ENCODE results near the gene NDE1. TPM values are rescaled to one million over a fixed set of nuclear protein-coding genes. Genes with fewer than 3 reads are reported as not detected.
A peak's percentile ranks its signal among the peaks of the same experiment; 100 is the strongest.

Gene NDE1
- total RNA-seq, 1 experiment from 2014 or later, result 60.7 TPM

DNA sequence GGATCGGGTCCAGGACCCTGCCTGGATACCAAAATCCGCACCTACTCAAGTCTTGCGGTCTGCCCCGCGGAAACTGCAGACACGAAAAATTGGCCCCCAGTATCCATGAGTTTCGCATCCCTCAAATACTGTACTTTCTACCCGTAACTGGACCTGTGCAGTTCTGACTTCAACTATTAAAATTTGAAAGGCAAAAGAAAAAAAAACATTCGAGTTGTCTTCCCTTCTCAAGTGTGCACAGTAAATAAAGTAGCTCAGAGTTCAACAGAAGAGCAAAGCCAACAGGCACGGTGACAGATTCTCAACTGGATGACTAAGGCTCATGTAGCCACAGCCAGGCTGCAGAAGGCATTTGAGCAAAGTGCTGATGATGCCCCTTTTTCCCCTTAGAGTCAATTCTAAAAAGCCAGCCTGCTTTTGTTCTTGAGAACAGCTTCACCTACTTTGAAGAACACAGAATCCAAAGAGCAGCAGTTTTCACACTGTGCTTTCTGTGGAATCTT lies 39.6 kb upstream of the NDE1 start:
- Mint-ChIP-seq H3K27me3 (ENCODE audit: insufficient read depth, unreplicated experiment) (no peaks in the 10 kb centered on the region), H3K4me3 (ENCODE audit: unreplicated experiment) (no peak overlapping the region), H3K36me3 (ENCODE audit: insufficient read depth, unreplicated experiment) (peaks cover 21% of the 10 kb centered on the region), H3K9me3 (ENCODE audit: unreplicated experiment) (no peaks in the 10 kb centered on the region), H3K4me1 (ENCODE audit: low read depth, unreplicated experiment) (peaks cover 7% of the 10 kb centered on the region), H3K27ac (ENCODE audit: unreplicated experiment) (no peak overlapping the region)
- no TSS peak for BruUV-seq (replicated peaks)
- TF ChIP-seq, protein P1, sequence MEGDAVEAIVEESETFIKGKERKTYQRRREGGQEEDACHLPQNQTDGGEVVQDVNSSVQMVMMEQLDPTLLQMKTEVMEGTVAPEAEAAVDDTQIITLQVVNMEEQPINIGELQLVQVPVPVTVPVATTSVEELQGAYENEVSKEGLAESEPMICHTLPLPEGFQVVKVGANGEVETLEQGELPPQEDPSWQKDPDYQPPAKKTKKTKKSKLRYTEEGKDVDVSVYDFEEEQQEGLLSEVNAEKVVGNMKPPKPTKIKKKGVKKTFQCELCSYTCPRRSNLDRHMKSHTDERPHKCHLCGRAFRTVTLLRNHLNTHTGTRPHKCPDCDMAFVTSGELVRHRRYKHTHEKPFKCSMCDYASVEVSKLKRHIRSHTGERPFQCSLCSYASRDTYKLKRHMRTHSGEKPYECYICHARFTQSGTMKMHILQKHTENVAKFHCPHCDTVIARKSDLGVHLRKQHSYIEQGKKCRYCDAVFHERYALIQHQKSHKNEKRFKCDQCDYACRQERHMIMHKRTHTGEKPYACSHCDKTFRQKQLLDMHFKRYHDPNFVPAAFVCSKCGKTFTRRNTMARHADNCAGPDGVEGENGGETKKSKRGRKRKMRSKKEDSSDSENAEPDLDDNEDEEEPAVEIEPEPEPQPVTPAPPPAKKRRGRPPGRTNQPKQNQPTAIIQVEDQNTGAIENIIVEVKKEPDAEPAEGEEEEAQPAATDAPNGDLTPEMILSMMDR (IDR thresholded peaks at IDR 0.05; ENCODE audit: insufficient read depth in 1 of 2, low read depth in 1 of 2, low read length in 1 of 2, severe bottlenecking in 1 of 2, unreplicated experiment in 1 of 2), result no peak
- intact Hi-C loops (cut with micrococcal nuclease; ENCODE audit: unreplicated experiment), result no loop called here
- Histone ChIP-seq H3K9me3 (peaks cover 4% of the 10 kb centered on the region; the same call in 1 of the 2 replicates), H3K4me1 (peaks cover 19% of the 10 kb centered on the region), H3K27me3 (replicated peaks; ENCODE audit: control insufficient read depth, insufficient read depth, low read length) (no peaks in the 10 kb centered on the region), H3K4me3 (ENCODE audit: low read depth, low read length) (no peak overlapping the region), H3K36me3 (ENCODE audit: control insufficient read depth, insufficient read depth, low read length) (peaks cover 3% of the 10 kb centered on the region)
- no peak for DNase-seq
- CTCF ChIA-PET, result no interaction called here
- POLR2A ChIA-PET, result no interaction called here

GRCh38 chr16:15611610-15612009 lies 38.4 kb upstream of the NDE1 start:
- no peak for DNase-seq
- no peak overlapping the region for H3K4me3 ChIP-seq (ENCODE audit: low read depth, low read length)
- H3K27me3 ChIP-seq (replicated peaks; ENCODE audit: control insufficient read depth, insufficient read depth, low read length), result no peaks in the 10 kb centered on the region
- intact Hi-C loops (cut with micrococcal nuclease; ENCODE audit: unreplicated experiment), result no loop called here
- ChIA-PET CTCF (interaction anchor here (0.7 kb wide), 1 partner anchor 576 kb away, joined by 3 read pairs; no protein-coding TSS in a partner anchor), POLR2A (no interaction called here)
- no peak overlapping the region for H3K27ac Mint-ChIP-seq (ENCODE audit: unreplicated experiment)
- no TSS peak for BruUV-seq (replicated peaks)
- peaks cover 4% of the 10 kb centered on the region; the same call in 1 of the 2 replicates for H3K9me3 ChIP-seq
- TF ChIP-seq, protein P1 (IDR thresholded peaks at IDR 0.05; ENCODE audit: insufficient read depth in 1 of 2, low read depth in 1 of 2, low read length in 1 of 2, severe bottlenecking in 1 of 2, unreplicated experiment in 1 of 2), result no peak
- peaks cover 3% of the 10 kb centered on the region for H3K36me3 ChIP-seq (ENCODE audit: control insufficient read depth, insufficient read depth, low read length)
- no peaks in the 10 kb centered on the region for H3K9me3 Mint-ChIP-seq (ENCODE audit: unreplicated experiment)
- no peak overlapping the region for H3K4me3 Mint-ChIP-seq (ENCODE audit: unreplicated experiment)
- peaks cover 13% of the 10 kb centered on the region for H3K4me1 Mint-ChIP-seq (ENCODE audit: low read depth, unreplicated experiment)
- peaks cover 19% of the 10 kb centered on the region for H3K36me3 Mint-ChIP-seq (ENCODE audit: insufficient read depth, unreplicated experiment)
- H3K27me3 Mint-ChIP-seq (ENCODE audit: insufficient read depth, unreplicated experiment), result no peaks in the 10 kb centered on the region
- peaks cover 27% of the 10 kb centered on the region for H3K4me1 ChIP-seq

DNA sequence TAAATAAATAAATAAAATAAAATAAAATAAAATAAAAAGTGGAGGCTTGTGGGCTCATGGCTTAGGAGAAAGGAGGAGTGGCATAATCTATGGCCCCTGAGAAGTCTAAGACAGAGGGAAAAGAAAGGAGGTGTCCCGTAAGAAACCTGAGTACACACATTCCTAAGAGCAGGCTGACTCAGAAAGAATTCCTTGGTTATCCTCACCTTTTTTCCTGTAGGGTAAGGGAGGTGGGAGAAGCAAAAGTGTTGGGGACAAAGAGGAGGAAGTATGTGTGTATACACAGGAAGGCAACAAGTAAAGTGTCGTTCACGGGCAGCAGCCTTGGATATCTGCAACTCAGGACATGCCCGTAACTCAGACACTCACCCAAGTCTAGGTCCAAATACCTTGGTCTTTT lies 36.4 kb upstream of the NDE1 start:
- Histone ChIP-seq H3K9me3 (peaks cover 4% of the 10 kb centered on the region; the same call in 1 of the 2 replicates), H3K4me3 (ENCODE audit: low read depth, low read length) (no peak overlapping the region), H3K27me3 (replicated peaks; ENCODE audit: control insufficient read depth, insufficient read depth, low read length) (no peaks in the 10 kb centered on the region), H3K4me1 (peaks cover 27% of the 10 kb centered on the region), H3K36me3 (ENCODE audit: control insufficient read depth, insufficient read depth, low read length) (peaks cover 3% of the 10 kb centered on the region)
- BruUV-seq (replicated peaks), result no TSS peak
- Mint-ChIP-seq H3K27me3 (ENCODE audit: insufficient read depth, unreplicated experiment) (no peaks in the 10 kb centered on the region), H3K36me3 (ENCODE audit: insufficient read depth, unreplicated experiment) (peaks cover 14% of the 10 kb centered on the region), H3K4me1 (ENCODE audit: low read depth, unreplicated experiment) (peaks cover 22% of the 10 kb centered on the region), H3K4me3 (ENCODE audit: unreplicated experiment) (peak overlapping the region; percentile 4), H3K27ac (ENCODE audit: unreplicated experiment) (peak overlapping the region; percentile 53), H3K9me3 (ENCODE audit: unreplicated experiment) (no peaks in the 10 kb centered on the region)
- DNase-seq, result no peak
- ChIA-PET POLR2A (no interaction called here), CTCF (no interaction called here)
- intact Hi-C loops (cut with micrococcal nuclease; ENCODE audit: unreplicated experiment), result no loop called here
- TF ChIP-seq, protein P1 (IDR thresholded peaks at IDR 0.05; ENCODE audit: insufficient read depth in 1 of 2, low read depth in 1 of 2, low read length in 1 of 2, severe bottlenecking in 1 of 2, unreplicated experiment in 1 of 2), result no peak

Measured in Caco-2 (cell line).